Measurements from ENCODE around the gene KCNT1. TPM values are rescaled to one million over a fixed set of nuclear protein-coding genes. Genes with fewer than 3 reads are reported as not detected.

Gene KCNT1
- total RNA-seq, 1 experiment from 2014 or later: not detected

DNA sequence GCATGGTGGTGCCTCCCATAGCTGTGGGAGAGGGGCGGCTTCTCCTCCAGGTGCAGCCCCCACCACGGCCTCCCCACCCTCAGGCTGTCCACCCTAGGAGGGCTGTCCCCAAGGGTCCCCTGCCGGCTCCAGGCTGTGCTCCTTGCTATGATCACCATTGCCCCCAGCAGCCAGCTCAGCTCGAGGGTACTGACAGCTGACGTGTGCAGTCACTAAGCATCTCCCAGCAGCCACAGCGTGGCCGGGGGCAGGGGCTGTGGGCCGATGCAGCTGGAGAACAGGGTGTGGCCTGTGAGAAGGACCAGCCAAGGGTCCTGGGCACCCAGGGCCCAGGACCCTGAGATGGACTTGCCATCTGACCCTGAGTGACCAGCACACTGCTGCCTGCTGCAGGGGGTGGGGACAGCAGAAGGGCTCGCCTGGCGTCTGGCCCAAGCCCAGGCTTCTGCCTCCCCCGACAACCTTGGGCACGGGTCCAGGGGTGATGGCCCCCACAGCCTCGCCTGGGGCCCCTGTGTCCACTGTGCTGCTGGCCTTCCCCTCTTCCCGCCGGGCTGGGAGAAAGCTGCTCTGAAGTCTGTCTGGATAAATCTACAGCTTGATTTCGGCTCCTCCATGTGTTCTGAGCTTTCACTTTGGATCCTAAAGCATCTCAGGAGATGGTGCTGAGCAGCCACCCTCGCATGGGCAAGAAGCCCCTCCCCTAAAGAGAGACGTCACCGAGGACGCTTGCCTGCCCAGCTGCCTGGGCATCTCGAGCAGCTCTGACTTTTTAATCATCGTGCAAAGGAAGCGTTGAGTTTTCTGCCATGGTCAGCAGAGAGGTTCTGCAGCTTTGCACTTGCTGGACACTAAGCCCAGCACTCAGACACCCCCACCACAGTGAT, 5.5 kb downstream of the KCNT1 start:
- Histone ChIP-seq H3K9me3 (ENCODE audit: low read length) (no peaks in the 10 kb centered on the region), H3K79me2 (ENCODE audit: low read length) (no peaks in the 10 kb centered on the region), H3K9ac (ENCODE audit: low read length) (no peak overlapping the region), H3K4me1 (ENCODE audit: low read length) (no peaks in the 10 kb centered on the region), H3K27ac (ENCODE audit: low read length) (no peak overlapping the region), H3K36me3 (ENCODE audit: insufficient read depth, low read length) (no peaks in the 10 kb centered on the region), H3K9me2 (replicated peaks; ENCODE audit: insufficient read depth, low read length) (no peaks in the 10 kb centered on the region), H2AFZ (ENCODE audit: low read length) (no peak overlapping the region), H4K20me1 (ENCODE audit: insufficient read depth, low read depth, low read length) (no peaks in the 10 kb centered on the region), H3K4me3 (ENCODE audit: low read length) (no peak overlapping the region), H3K27me3 (ENCODE audit: low read length) (no peaks in the 10 kb centered on the region), H3K4me2 (ENCODE audit: low read depth, low read length, poor library complexity, severe bottlenecking) (no peak overlapping the region)
- no peak for DNase-seq

DNA sequence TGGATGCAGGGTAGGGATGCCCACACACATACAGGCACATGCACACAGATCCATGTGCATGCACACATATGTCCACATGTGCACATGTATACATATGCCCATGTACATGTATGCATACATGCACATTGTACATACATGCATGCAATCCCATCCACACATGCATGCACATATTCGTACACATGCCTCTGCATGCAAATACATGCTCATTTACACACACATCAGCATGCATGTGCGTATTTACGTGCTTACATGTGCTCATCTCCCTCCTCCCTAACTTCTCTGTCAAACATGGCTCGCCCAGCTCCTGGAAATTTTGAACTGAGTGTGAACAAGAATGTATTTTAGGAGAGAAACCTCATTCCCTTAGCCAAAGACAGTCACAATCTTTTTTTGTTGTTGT, 6.2 kb downstream of the KCNT1 start:
- Histone ChIP-seq H3K4me3 (ENCODE audit: low read length) (no peak overlapping the region), H3K9ac (ENCODE audit: low read length) (no peak overlapping the region), H3K36me3 (ENCODE audit: insufficient read depth, low read length) (no peaks in the 10 kb centered on the region), H2AFZ (ENCODE audit: low read length) (no peak overlapping the region), H3K27ac (ENCODE audit: low read length) (no peak overlapping the region), H3K79me2 (ENCODE audit: low read length) (no peaks in the 10 kb centered on the region), H3K4me1 (ENCODE audit: low read length) (peaks cover 3% of the 10 kb centered on the region; the same call in 1 of the 2 replicates), H3K9me2 (replicated peaks; ENCODE audit: insufficient read depth, low read length) (no peaks in the 10 kb centered on the region), H3K4me2 (ENCODE audit: low read depth, low read length, poor library complexity, severe bottlenecking) (no peak overlapping the region), H3K9me3 (ENCODE audit: low read length) (no peaks in the 10 kb centered on the region), H3K27me3 (ENCODE audit: low read length) (no peaks in the 10 kb centered on the region), H4K20me1 (ENCODE audit: insufficient read depth, low read depth, low read length) (no peaks in the 10 kb centered on the region)
- no peak for DNase-seq

DNA sequence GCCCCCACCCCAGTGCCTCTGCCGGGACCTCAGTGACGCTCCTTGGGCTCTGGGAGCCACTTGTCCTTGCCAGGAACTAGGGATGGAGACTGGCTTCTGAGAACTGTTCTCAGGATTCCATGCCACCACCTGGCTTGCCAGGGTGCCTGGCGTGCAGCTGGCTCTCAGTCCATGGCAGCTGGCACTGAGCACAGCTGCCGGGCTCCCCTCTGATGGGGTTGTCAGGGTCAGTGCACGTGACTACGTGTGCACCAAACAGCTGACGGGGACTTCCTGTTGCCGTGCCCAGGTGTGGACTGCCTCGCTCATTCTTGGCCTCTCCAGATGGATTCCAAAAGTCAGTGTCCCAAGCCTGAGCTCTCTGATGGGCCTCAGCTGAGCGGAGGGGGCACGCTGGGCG, 9.4 kb downstream of the KCNT1 start:
- Histone ChIP-seq H3K27me3 (ENCODE audit: low read length) (no peaks in the 10 kb centered on the region), H3K36me3 (ENCODE audit: insufficient read depth, low read length) (no peaks in the 10 kb centered on the region), H3K27ac (ENCODE audit: low read length) (no peak overlapping the region), H3K9me2 (replicated peaks; ENCODE audit: insufficient read depth, low read length) (no peaks in the 10 kb centered on the region), H3K9ac (ENCODE audit: low read length) (no peak overlapping the region), H4K20me1 (ENCODE audit: insufficient read depth, low read depth, low read length) (no peaks in the 10 kb centered on the region), H3K79me2 (ENCODE audit: low read length) (no peaks in the 10 kb centered on the region), H3K4me1 (ENCODE audit: low read length) (peaks cover 3% of the 10 kb centered on the region; the same call in 1 of the 2 replicates), H3K9me3 (ENCODE audit: low read length) (no peaks in the 10 kb centered on the region), H3K4me2 (ENCODE audit: low read depth, low read length, poor library complexity, severe bottlenecking) (no peak overlapping the region), H2AFZ (ENCODE audit: low read length) (no peak overlapping the region), H3K4me3 (ENCODE audit: low read length) (no peak overlapping the region)
- no peak for DNase-seq

DNA sequence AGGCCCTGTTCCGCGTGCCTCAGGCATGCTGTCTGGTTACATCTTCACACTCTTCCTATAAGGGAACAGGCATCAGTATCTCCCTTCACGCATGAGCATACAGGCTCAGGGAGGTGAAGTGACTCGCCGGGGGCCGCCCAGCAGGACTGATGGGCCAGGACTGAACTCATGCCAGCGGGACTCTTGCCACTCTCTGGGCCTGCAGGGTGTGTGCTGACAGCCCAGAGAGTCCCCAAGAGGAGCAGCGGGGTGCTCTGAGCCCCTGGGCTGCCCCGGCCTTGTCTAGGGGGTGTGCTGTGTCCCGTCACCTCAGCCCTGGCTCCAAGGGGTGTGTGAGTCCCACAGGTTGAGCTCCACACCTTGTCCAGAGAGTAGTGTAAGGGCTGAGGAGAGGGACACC, 9.9 kb downstream of the KCNT1 start:
- Histone ChIP-seq H3K27ac (ENCODE audit: low read length) (no peak overlapping the region), H3K9ac (ENCODE audit: low read length) (no peak overlapping the region), H3K4me3 (ENCODE audit: low read length) (no peak overlapping the region), H3K4me1 (ENCODE audit: low read length) (peaks cover 3% of the 10 kb centered on the region; the same call in 1 of the 2 replicates), H3K9me3 (ENCODE audit: low read length) (no peaks in the 10 kb centered on the region), H3K4me2 (ENCODE audit: low read depth, low read length, poor library complexity, severe bottlenecking) (no peak overlapping the region), H3K9me2 (replicated peaks; ENCODE audit: insufficient read depth, low read length) (no peaks in the 10 kb centered on the region), H2AFZ (ENCODE audit: low read length) (no peak overlapping the region), H3K36me3 (ENCODE audit: insufficient read depth, low read length) (no peaks in the 10 kb centered on the region), H4K20me1 (ENCODE audit: insufficient read depth, low read depth, low read length) (no peaks in the 10 kb centered on the region), H3K27me3 (ENCODE audit: low read length) (no peaks in the 10 kb centered on the region), H3K79me2 (ENCODE audit: low read length) (no peaks in the 10 kb centered on the region)
- no peak for DNase-seq

DNA sequence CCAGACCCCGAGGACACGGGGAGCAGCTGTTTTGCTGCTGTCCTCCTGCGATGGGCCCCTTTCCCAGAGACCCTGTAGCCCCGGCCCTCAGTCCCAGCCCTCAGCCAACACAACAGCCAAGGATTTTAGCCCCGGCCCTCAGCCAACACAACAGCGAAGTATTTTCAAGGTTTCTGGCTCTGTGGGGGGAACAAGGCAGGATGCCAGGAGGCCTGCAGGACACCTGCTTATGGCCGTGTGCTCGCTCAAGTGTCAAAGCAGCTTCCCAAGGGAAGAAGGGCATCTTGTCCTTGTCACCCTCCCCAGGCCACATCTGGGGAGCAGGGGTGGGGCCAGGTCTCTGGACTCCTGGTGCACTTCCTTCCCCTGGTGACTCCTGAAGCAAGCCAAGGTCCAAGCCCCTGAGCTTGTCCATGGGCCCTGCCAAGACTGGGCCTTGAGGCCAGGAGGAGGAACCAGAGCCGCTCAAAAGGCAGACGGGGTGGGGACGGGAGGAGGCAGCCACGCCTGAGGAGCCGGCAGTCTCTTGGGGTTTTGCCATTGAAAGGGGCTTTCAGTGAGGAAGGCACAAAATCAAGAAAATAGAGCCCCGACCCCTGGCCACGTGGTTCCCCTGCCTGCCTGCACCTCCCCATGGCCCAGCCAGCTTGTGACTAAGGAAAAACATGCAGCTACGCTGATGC, 10.8 kb downstream of the KCNT1 start:
- Histone ChIP-seq H3K4me1 (ENCODE audit: low read length) (peaks cover 3% of the 10 kb centered on the region; the same call in 1 of the 2 replicates), H3K9ac (ENCODE audit: low read length) (no peak overlapping the region), H3K79me2 (ENCODE audit: low read length) (no peaks in the 10 kb centered on the region), H3K9me2 (replicated peaks; ENCODE audit: insufficient read depth, low read length) (no peaks in the 10 kb centered on the region), H3K27me3 (ENCODE audit: low read length) (no peaks in the 10 kb centered on the region), H3K4me3 (ENCODE audit: low read length) (no peak overlapping the region), H2AFZ (ENCODE audit: low read length) (no peak overlapping the region), H3K9me3 (ENCODE audit: low read length) (no peaks in the 10 kb centered on the region), H4K20me1 (ENCODE audit: insufficient read depth, low read depth, low read length) (no peaks in the 10 kb centered on the region), H3K36me3 (ENCODE audit: insufficient read depth, low read length) (no peaks in the 10 kb centered on the region), H3K27ac (ENCODE audit: low read length) (no peak overlapping the region), H3K4me2 (ENCODE audit: low read depth, low read length, poor library complexity, severe bottlenecking) (no peak overlapping the region)
- no peak for DNase-seq

- Histone ChIP-seq H3K79me2 (ENCODE audit: low read length) (no peaks in the 10 kb centered on the region), H3K9me2 (replicated peaks; ENCODE audit: insufficient read depth, low read length) (no peaks in the 10 kb centered on the region), H3K27me3 (ENCODE audit: low read length) (no peaks in the 10 kb centered on the region), H3K4me3 (ENCODE audit: low read length) (no peak overlapping the region), H2AFZ (ENCODE audit: low read length) (no peak overlapping the region), H3K4me1 (ENCODE audit: low read length) (peaks cover 3% of the 10 kb centered on the region; the same call in 1 of the 2 replicates), H3K4me2 (ENCODE audit: low read depth, low read length, poor library complexity, severe bottlenecking) (no peak overlapping the region), H3K9me3 (ENCODE audit: low read length) (no peaks in the 10 kb centered on the region), H3K9ac (ENCODE audit: low read length) (no peak overlapping the region), H3K27ac (ENCODE audit: low read length) (no peak overlapping the region), H3K36me3 (ENCODE audit: insufficient read depth, low read length) (no peaks in the 10 kb centered on the region), H4K20me1 (ENCODE audit: insufficient read depth, low read depth, low read length) (no peaks in the 10 kb centered on the region)
- no peak for DNase-seq
Observed at GRCh38 chr9:135714242-135715055, 12.5 kb downstream of the KCNT1 start.

- H4K20me1 ChIP-seq (ENCODE audit: insufficient read depth, low read depth, low read length): no peaks in the 10 kb centered on the region
- DNase-seq: no peak
- no peaks in the 10 kb centered on the region for H3K9me3 ChIP-seq (ENCODE audit: low read length)
- H3K9ac ChIP-seq (ENCODE audit: low read length): no peak overlapping the region
- H3K9me2 ChIP-seq (replicated peaks; ENCODE audit: insufficient read depth, low read length): no peaks in the 10 kb centered on the region
- H3K36me3 ChIP-seq (ENCODE audit: insufficient read depth, low read length): no peaks in the 10 kb centered on the region
- H3K79me2 ChIP-seq (ENCODE audit: low read length): no peaks in the 10 kb centered on the region
- H3K27ac ChIP-seq (ENCODE audit: low read length): no peak overlapping the region
- H3K4me2 ChIP-seq (ENCODE audit: low read depth, low read length, poor library complexity, severe bottlenecking): no peak overlapping the region
- H3K4me1 ChIP-seq (ENCODE audit: low read length): peaks cover 3% of the 10 kb centered on the region; the same call in 1 of the 2 replicates
- H2AFZ ChIP-seq (ENCODE audit: low read length): no peak overlapping the region
- H3K4me3 ChIP-seq (ENCODE audit: low read length): no peak overlapping the region
- no peaks in the 10 kb centered on the region for H3K27me3 ChIP-seq (ENCODE audit: low read length)
Observed at GRCh38 chr9:135715056-135715595, 13.1 kb downstream of the KCNT1 start.

Data from Karpas-422 (cell line).